Left lobe of liver (tissue), 2 donors: ENCODE measurements around the gene PRKN. TPM values are rescaled to one million over a fixed set of nuclear protein-coding genes. Genes with fewer than 3 reads are reported as not detected.
"Not testable (repeated sequence)": the region's sequence is repeated elsewhere in the genome, so short reads cannot be mapped to it uniquely, and the experiment has no call there.

ENCODE experiments used
- ATAC-seq: fragments of 200-7000 bp; cut with Tn5 transposase; one replicate; pipeline ENCODE4 v1.9.1; 2020; ENCODE audit warnings: mild to moderate bottlenecking, moderate library complexity
- DNase-seq: peaks from one replicate; pipeline ENCODE4 v3.0.0-alpha.2; 2020; ENCODE audit warnings: low spot score
- total RNA-seq: library from RNA; stranded (reverse); gene quantifications from one replicate; pipeline ENCODE4 v1.2.1, GENCODE V29; 2021
- donor health status: DM: no; HTN: no; CAD: no; lungs with moderate emphysema.
- donor health status: DM: no; HTN: yes; CAD: no.

PRKN gene
- total RNA-seq, 1 donor from 2014 or later: 1.2 TPM

GRCh38 chr6:162679681-162680080 lies 47.9 kb downstream of the PRKN start:
- DNase-seq (no peak), ATAC-seq (no peak)

- DNase-seq, ATAC-seq: not testable (repeated sequence)
Measured at GRCh38 chr6:162678896-162679295, 48.7 kb downstream of the PRKN start.

- ATAC-seq (no peak), DNase-seq (no peak)
Measured at GRCh38 chr6:162675503-162675902, 52.1 kb downstream of the PRKN start.

GRCh38 chr6:162674452-162674851 lies 53.1 kb downstream of the PRKN start:
- DNase-seq (no peak), ATAC-seq (peak; percentile 69)

- ATAC-seq (no peak), DNase-seq (no peak)
Measured at GRCh38 chr6:162671580-162672165, 55.9 kb downstream of the PRKN start.

- ATAC-seq (peak; percentile 88), DNase-seq (no peak)
Measured at GRCh38 chr6:162670345-162670744, 57.2 kb downstream of the PRKN start.

- DNase-seq: no peak
- ATAC-seq: no peak
Measured at GRCh38 chr6:162666246-162666645, 61.3 kb downstream of the PRKN start.

GRCh38 chr6:162653808-162654207 lies 73.8 kb downstream of the PRKN start:
- ATAC-seq: no peak

GRCh38 chr6:162651505-162651904 lies 76.1 kb downstream of the PRKN start:
- ATAC-seq (no peak), DNase-seq (no peak)

More at GRCh38 chr6:162653808-162654207, 73.8 kb downstream of the PRKN start:
- no peak for DNase-seq

- ATAC-seq (no peak), DNase-seq (no peak)
Measured at GRCh38 chr6:162649271-162649670, 78.3 kb downstream of the PRKN start.

GRCh38 chr6:162644153-162644552 lies 83.4 kb downstream of the PRKN start:
- no peak for DNase-seq
- ATAC-seq: no peak

GRCh38 chr6:162640756-162641155 lies 86.8 kb downstream of the PRKN start:
- no peak for DNase-seq
- no peak for ATAC-seq

- DNase-seq (no peak), ATAC-seq (no peak)
Measured at GRCh38 chr6:162639951-162640350, 87.6 kb downstream of the PRKN start.

GRCh38 chr6:162638931-162639574 lies 88.5 kb downstream of the PRKN start:
- ATAC-seq (no peak), DNase-seq (no peak)

GRCh38 chr6:162637317-162637716 lies 90.2 kb downstream of the PRKN start:
- DNase-seq: no peak
- peak; percentile 72 for ATAC-seq

- ATAC-seq: no peak
- DNase-seq: no peak
Measured at GRCh38 chr6:162636167-162636566, 91.4 kb downstream of the PRKN start.

- DNase-seq (no peak), ATAC-seq (peak; percentile 15)
Measured at GRCh38 chr6:162631546-162631945, 96.0 kb downstream of the PRKN start.

GRCh38 chr6:162630069-162630468 lies 97.5 kb downstream of the PRKN start:
- DNase-seq (no peak), ATAC-seq (no peak)

- DNase-seq (no peak), ATAC-seq (no peak)
Measured at GRCh38 chr6:162627825-162628224, 99.7 kb downstream of the PRKN start.

- DNase-seq (no peak), ATAC-seq (peak; percentile 44)
Measured at GRCh38 chr6:162627362-162627761, 100.2 kb downstream of the PRKN start.

GRCh38 chr6:162626869-162627268 lies 100.7 kb downstream of the PRKN start:
- ATAC-seq (peak; percentile 44), DNase-seq (no peak)

- no peak for DNase-seq
- no peak for ATAC-seq
Measured at GRCh38 chr6:162625846-162626540, 101.6 kb downstream of the PRKN start.
